Suprapubic skin (tissue), 4 donors: ENCODE measurements around the gene BCKDK. TPM values are rescaled to one million over a fixed set of nuclear protein-coding genes. Genes with fewer than 3 reads are reported as not detected.

Source experiments
- DNase-seq, 2 donors: peaks; one replicate each; pipeline ENCODE4 v3.0.0-alpha.2; 2019; ENCODE audit warnings: low spot score in 2 of 2
- H3K27ac ChIP-seq: fragments of 200-600 bp; sonication (generic); one replicate; pipeline ENCODE4 v1.5.1; 2019
- H3K27me3 ChIP-seq: fragments of 200-600 bp; sonication (generic); one replicate; pipeline ENCODE4 v1.5.1; 2019
- H3K36me3 ChIP-seq: fragments of 200-600 bp; sonication (generic); one replicate; pipeline ENCODE4 v1.5.1; 2019
- H3K4me1 ChIP-seq: fragments of 200-600 bp; sonication (generic); one replicate; pipeline ENCODE4 v1.5.1; 2019
- H3K4me3 ChIP-seq: fragments of 200-600 bp; sonication (generic); one replicate; pipeline ENCODE4 v1.5.1; 2019; ENCODE audit warnings: mild to moderate bottlenecking
- H3K9me3 ChIP-seq: fragments of 200-600 bp; sonication (generic); one replicate; pipeline ENCODE4 v1.5.1; 2019
- EP300 ChIP-seq: sonication (generic); formaldehyde crosslinking; IDR thresholded peaks from one replicate; pipeline ENCODE4 v1.6.1; 2017; ENCODE audit warnings: antibody characterized with exemption
- POLR2A ChIP-seq, 2 donors: fragments of 450-650 bp; IDR thresholded peaks; one replicate each; pipeline ENCODE4 v1.6.1; 2017; ENCODE audit warnings: antibody characterized with exemption in 2 of 2, mild to moderate bottlenecking in 2 of 2, moderate library complexity in 2 of 2
- POLR2AphosphoS5 ChIP-seq, 3 donors: sonication (generic); formaldehyde crosslinking; IDR thresholded peaks; one replicate each; pipeline ENCODE4 v1.6.1; 2017; ENCODE audit warnings: antibody characterized with exemption in 3 of 3
- WGBS: methylation state at CpG from one replicate; pipeline ENCODE4 v1.1.5; 2018; 5-methylcytosine and 5-hydroxymethylcytosine counted together
- total RNA-seq, 4 donors: library from RNA; depleted of rRNA; stranded (reverse); fragments of >200 nt; gene quantifications; one replicate each; pipeline ENCODE4 v1.1.0, GENCODE V29; 2016
- TF ChIP-seq, protein P1 (sequence below), 2 donors: fragments of 200-600 bp in 1 of 2; fragments of 450-650 bp in 1 of 2; sonication (generic) in 1 of 2; IDR thresholded peaks; one replicate each; pipeline ENCODE4 v1.5.1; 2016 to 2019; ENCODE audit warnings: antibody characterized with exemption in 2 of 2, mild to moderate bottlenecking in 1 of 2, moderate library complexity in 1 of 2

The BCKDK gene
- total RNA-seq, 4 donors from 2014 or later, result 51.0 to 63.2 (median 58.2) TPM

DNA sequence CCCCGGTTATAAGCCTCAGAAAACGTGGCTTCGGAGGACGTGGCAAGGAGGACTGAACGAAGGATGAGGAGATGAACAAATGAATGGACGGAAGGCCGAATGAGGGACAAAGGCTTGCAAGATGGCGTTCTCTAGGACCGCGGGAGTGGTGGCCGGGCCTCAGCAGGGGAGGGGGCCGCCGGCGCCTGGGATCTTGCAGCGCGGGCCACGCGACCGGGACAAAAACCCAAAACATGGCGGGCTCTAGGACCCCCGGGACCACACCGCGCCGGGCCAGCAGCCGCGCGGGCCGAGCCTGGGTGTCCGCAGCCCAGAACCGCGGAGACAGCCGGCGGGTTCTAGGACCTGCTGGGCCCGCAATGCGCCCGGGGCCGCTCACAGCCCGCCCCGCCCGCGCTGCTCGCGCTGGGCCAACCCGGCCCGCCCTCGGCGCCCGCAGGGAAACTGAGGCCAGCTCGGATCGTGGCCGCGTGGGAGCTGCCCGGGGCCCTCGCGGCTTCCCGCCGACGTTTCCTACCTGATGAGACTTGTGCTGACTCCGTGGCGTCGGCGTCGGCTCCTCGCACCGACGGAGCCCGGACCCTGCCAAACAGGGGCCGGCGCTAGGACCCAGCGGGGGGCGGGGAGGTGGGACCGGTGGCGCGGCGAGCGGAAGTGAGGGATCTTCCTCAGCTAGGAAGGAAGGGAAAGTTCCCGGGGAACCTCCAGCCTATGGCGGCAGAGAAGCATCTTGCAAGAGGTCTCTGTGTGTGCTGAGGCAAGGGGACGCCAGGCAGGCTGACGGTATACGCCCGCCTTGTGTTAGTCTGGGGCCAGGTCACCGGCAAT is 34.8 kb upstream of the BCKDK start:
- Histone ChIP-seq H3K4me3 (peak overlapping the region; percentile 91), H3K4me1 (peaks cover 36% of the 10 kb centered on the region), H3K27me3 (no peaks in the 10 kb centered on the region), H3K27ac (peak overlapping the region; percentile 93), H3K9me3 (no peaks in the 10 kb centered on the region), H3K36me3 (peaks cover 23% of the 10 kb centered on the region)
- peak; percentile 94 to 95 for DNase-seq
- TF ChIP-seq, protein P1, sequence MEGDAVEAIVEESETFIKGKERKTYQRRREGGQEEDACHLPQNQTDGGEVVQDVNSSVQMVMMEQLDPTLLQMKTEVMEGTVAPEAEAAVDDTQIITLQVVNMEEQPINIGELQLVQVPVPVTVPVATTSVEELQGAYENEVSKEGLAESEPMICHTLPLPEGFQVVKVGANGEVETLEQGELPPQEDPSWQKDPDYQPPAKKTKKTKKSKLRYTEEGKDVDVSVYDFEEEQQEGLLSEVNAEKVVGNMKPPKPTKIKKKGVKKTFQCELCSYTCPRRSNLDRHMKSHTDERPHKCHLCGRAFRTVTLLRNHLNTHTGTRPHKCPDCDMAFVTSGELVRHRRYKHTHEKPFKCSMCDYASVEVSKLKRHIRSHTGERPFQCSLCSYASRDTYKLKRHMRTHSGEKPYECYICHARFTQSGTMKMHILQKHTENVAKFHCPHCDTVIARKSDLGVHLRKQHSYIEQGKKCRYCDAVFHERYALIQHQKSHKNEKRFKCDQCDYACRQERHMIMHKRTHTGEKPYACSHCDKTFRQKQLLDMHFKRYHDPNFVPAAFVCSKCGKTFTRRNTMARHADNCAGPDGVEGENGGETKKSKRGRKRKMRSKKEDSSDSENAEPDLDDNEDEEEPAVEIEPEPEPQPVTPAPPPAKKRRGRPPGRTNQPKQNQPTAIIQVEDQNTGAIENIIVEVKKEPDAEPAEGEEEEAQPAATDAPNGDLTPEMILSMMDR (IDR thresholded peaks at IDR 0.05), result no peak
- TF ChIP-seq POLR2AphosphoS5 (IDR thresholded peaks at IDR 0.05), result peak in 1 of 3 donors; percentile 76
- WGBS, result under 1% methylated on average over 29 of the region's 83 CpGs

- Histone ChIP-seq H3K4me1 (peaks cover 36% of the 10 kb centered on the region), H3K27me3 (no peaks in the 10 kb centered on the region), H3K27ac (peak within 1 kb of the TSS; percentile 93), H3K36me3 (peaks cover 32% of the 10 kb centered on the region), H3K9me3 (no peaks in the 10 kb centered on the region), H3K4me3 (peak within 1 kb of the TSS; percentile 91)
- TF ChIP-seq EP300, result no peak
- TF ChIP-seq POLR2AphosphoS5 (IDR thresholded peaks at IDR 0.05), result peak; percentile 24 to 88 (median 86)
- WGBS, result 1% methylated on average over 33 of the region's 48 CpGs
- peak; percentile 99 for DNase-seq
These were observed 34.0 kb upstream of the BCKDK start, which contains the start of the genes ZNF646 and ZNF668 for GRCh38 chr16:31073970-31074813. ZNF646 (plus strand) TSS chr16:31074422; CDS start chr16:31076325, 1,903 bp downstream. ZNF668 (minus strand) TSS chr16:31074240; CDS start chr16:31064459, 9,781 bp downstream.

DNA sequence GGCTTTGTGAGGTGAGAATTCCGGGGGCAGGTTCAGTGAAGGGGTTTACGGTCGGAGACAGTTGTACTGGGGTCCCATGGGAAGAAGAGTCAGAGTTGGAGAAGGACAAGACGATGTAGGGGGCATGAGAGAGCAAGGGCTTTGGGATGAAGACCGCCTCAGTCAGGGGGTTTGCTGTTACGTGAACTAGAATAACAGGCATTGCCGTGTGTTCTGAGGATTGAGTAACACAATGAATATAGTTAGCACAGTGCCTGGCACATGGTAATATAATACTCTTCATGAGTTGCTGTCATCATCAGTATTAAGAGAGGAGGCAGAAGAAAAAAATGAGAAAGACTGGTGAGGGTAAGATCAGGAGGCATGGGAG is 33.4 kb upstream of the BCKDK start:
- Histone ChIP-seq H3K27ac (peak overlapping the region; percentile 93), H3K4me1 (peaks cover 39% of the 10 kb centered on the region), H3K36me3 (peaks cover 38% of the 10 kb centered on the region), H3K27me3 (no peaks in the 10 kb centered on the region), H3K4me3 (peak overlapping the region; percentile 91), H3K9me3 (no peaks in the 10 kb centered on the region)
- TF ChIP-seq POLR2A (IDR thresholded peaks at IDR 0.05) (no peak), EP300 (no peak)
- TF ChIP-seq, protein P1 (IDR thresholded peaks at IDR 0.05), result no peak
- no peak for DNase-seq
- WGBS, result 1% methylated on average over 7 of the region's 7 CpGs

GRCh38 chr16:31076319-31076718 is 31.9 kb upstream of the BCKDK start:
- H3K9me3 ChIP-seq, result no peaks in the 10 kb centered on the region
- DNase-seq, result no peak
- H3K27me3 ChIP-seq, result no peaks in the 10 kb centered on the region
- H3K36me3 ChIP-seq, result peaks cover 52% of the 10 kb centered on the region
- H3K4me3 ChIP-seq, result no peak overlapping the region
- no peak overlapping the region for H3K27ac ChIP-seq
- TF ChIP-seq, protein P1 (IDR thresholded peaks at IDR 0.05), result no peak
- TF ChIP-seq POLR2AphosphoS5 (IDR thresholded peaks at IDR 0.05) (no peak), POLR2A (IDR thresholded peaks at IDR 0.05) (no peak), EP300 (no peak)
- 68% methylated on average over 14 of the region's 16 CpGs for WGBS
- H3K4me1 ChIP-seq, result peaks cover 38% of the 10 kb centered on the region

GRCh38 chr16:31077024-31077423 is 31.2 kb upstream of the BCKDK start:
- 89% methylated on average over 8 of the region's 13 CpGs for WGBS
- H3K9me3 ChIP-seq, result no peaks in the 10 kb centered on the region
- TF ChIP-seq POLR2AphosphoS5 (IDR thresholded peaks at IDR 0.05), result no peak
- no peak for TF ChIP-seq EP300
- TF ChIP-seq, protein P1 (IDR thresholded peaks at IDR 0.05), result no peak
- no peak for TF ChIP-seq POLR2A (IDR thresholded peaks at IDR 0.05)
- DNase-seq, result no peak
- H3K4me1 ChIP-seq, result peaks cover 38% of the 10 kb centered on the region
- H3K4me3 ChIP-seq, result no peak overlapping the region
- H3K27me3 ChIP-seq, result no peaks in the 10 kb centered on the region
- no peak overlapping the region for H3K27ac ChIP-seq
- peaks cover 54% of the 10 kb centered on the region for H3K36me3 ChIP-seq
